Fibroblast of skin of abdomen (primary cell): Measurements from ENCODE around the gene CACNA1C.

Experiments
- DNase-seq: peaks from one replicate; pipeline ENCODE4 v3.0.0-alpha.2; 2013

Gene CACNA1C

GRCh38 chr12:2636741-2637340 lies 584.1 kb downstream of the CACNA1C start:
- DNase-seq, result no peak

GRCh38 chr12:2637371-2637770 lies 584.6 kb downstream of the CACNA1C start:
- no peak for DNase-seq

GRCh38 chr12:2638273-2639019 lies 585.7 kb downstream of the CACNA1C start:
- DNase-seq, result no peak

- no peak for DNase-seq
Observed at GRCh38 chr12:2639020-2639298, 586.2 kb downstream of the CACNA1C start.

GRCh38 chr12:2640281-2640680 lies 587.5 kb downstream of the CACNA1C start:
- DNase-seq, result no peak

- peak; percentile 96 for DNase-seq
Observed at GRCh38 chr12:2640709-2641108, 587.9 kb downstream of the CACNA1C start.

GRCh38 chr12:2641207-2641606 lies 588.4 kb downstream of the CACNA1C start:
- DNase-seq, result peak; percentile 26

GRCh38 chr12:2641761-2642160 lies 589.0 kb downstream of the CACNA1C start:
- DNase-seq, result no peak

GRCh38 chr12:2642176-2642892 lies 589.5 kb downstream of the CACNA1C start:
- DNase-seq, result no peak

GRCh38 chr12:2642896-2643425 lies 590.2 kb downstream of the CACNA1C start:
- no peak for DNase-seq

- no peak for DNase-seq
Observed at GRCh38 chr12:2643576-2644135, 590.9 kb downstream of the CACNA1C start.

- DNase-seq, result no peak
Observed at GRCh38 chr12:2644683-2645405, 592.1 kb downstream of the CACNA1C start.

GRCh38 chr12:2645460-2645859 lies 592.7 kb downstream of the CACNA1C start:
- DNase-seq, result no peak

- no peak for DNase-seq
Observed at GRCh38 chr12:2646341-2646740, 593.6 kb downstream of the CACNA1C start.

GRCh38 chr12:2647186-2647585 lies 594.4 kb downstream of the CACNA1C start:
- no peak for DNase-seq

GRCh38 chr12:2648406-2648805 lies 595.6 kb downstream of the CACNA1C start:
- DNase-seq, result no peak

GRCh38 chr12:2649201-2650030 lies 596.6 kb downstream of the CACNA1C start:
- no peak for DNase-seq

- DNase-seq, result no peak
Observed at GRCh38 chr12:2650261-2651067, 597.7 kb downstream of the CACNA1C start.

- DNase-seq, result no peak
Observed at GRCh38 chr12:2651068-2651965, 598.5 kb downstream of the CACNA1C start.

- no peak for DNase-seq
Observed at GRCh38 chr12:2652011-2652400, 599.2 kb downstream of the CACNA1C start.
